SKM-1 (cell line): ENCODE results near the gene GVQW3.
A peak's percentile ranks its signal among the peaks of the same experiment; 100 is the strongest.
"Not testable (repeated sequence)": the region's sequence is repeated elsewhere in the genome, so short reads cannot be mapped to it uniquely, and the experiment has no call there.

ENCODE experiments used
- DNase-seq: peaks from one replicate; lab custom pipeline; 2025; ENCODE audit not compliant: unreplicated experiment; lab: John Stamatoyannopoulos, UW

Gene GVQW3

DNA sequence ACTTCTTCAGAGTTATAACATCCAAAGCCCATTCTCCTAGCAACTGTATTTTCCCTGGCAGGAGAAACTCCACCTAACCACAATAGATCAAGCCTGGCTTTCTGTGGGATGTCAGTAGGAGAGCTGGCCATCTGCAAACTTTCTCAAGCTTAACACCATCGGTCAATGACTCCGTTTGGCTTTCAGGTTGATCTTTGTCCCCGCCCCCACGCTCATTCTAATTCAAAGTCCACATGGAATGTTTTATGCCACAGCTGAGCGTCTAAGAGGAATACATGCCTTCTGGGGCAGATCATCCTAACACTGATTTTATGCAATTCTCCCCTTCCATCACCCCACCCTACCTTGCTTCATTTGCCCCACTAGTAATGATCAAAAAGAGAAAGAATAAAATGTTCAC is 4.8 kb downstream of the GVQW3 start:
- no peak for DNase-seq

DNA sequence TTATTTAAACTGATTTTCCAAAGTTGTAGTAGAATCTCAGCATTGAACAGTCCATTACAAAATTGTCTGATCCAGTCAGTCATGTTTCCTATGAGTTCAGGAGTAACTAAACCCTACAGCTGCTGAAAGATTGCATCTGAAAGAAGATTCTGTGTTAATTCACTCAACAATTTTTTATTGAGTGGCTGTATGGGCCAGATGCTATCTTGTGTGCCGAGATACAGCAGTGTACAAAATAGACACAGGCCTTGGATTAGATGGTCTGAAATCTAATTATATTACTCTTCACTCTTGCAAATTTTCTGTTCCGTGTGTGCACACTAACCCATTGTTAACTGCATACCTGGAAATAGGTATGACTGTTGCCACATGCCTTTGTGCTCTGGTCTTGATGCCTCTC is 7.3 kb downstream of the GVQW3 start:
- DNase-seq, result no peak

DNA sequence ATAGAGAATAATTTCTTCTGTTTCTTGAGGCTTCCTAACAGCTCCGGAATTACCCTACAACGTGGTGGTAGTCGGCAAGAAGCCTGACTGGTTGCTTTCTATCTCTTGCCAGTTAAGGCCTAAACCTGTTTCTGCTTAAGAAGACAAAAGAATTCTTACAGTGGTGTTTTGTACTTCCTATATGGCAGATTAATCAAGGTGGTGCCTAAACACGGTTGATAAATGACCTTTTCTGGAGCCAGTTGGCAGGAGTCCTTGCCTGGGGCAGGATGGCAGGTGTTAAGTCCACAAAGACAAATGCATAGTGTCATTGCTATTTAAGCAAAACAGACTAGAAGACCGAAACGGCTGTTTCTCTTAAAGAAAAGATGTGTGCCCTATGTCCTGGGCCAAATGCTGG is 9.9 kb downstream of the GVQW3 start:
- DNase-seq, result no peak

DNA sequence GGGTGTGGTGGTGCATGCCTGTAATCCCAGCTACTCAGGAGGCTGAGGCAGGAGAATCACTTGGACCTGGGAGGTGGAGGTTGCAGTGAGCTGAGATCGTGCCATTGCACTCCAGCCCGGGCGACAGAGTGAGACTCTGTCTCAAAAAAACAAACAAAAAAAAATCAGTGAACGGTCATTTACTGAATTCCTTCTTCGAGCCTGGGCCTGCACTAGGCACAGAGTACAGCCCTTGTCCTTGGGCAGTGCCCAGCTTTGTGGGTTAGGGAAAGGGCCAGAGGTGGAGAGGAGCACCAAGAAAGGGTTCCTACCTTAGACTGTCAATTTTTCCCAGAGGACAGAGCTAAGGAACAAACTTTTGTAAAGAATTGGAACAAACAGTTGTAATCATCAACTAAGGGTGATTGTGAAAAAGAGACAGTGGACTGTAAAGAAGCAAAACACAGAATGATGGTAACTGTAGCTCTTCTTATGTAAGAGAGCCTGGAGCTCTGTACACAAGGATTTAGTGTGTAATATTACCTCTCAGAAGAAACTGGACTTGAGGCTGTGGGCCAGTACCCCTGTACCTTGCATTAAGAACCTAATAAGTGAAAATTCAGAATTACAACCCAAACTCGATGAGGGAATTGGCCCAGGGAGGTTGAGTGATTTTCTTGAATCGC is 10.8 kb downstream of the GVQW3 start:
- DNase-seq, result no peak

DNA sequence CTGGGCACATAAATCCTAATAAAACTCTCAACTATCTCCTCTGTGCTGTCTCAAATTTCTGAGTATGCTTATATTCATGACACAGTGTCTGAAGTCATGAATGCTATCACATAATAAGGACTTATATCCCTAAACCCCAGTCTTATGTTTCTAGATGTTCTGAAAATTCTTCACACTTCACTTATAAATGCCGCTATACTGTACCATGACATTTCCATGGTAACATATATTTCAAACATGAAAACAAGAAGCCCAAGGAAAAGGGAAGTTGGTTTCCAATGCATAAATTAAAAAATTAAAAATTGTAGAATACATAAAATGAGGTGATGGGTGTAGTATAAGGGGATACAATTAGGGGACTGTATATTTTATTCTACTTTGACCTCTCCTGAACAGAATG is 11.7 kb downstream of the GVQW3 start:
- DNase-seq, result no peak

DNA sequence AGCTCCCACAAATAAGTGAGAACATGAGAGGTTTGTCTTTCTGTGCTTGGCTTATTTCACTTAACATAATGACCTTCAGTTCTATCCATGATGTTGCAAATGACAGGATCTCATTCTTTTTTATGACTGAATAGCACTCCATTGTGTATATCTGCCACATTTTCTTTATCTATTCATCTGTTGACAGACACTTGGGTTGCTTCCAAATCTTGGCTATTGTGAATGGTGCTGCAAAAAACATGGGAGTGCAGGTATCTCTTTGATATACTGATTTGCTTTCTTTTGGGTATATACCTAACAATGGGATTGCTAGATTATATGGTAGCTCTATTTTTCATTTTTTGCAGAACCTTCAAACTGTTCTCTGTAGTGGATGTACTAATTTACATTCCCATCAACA is 13.3 kb downstream of the GVQW3 start:
- no peak for DNase-seq

DNA sequence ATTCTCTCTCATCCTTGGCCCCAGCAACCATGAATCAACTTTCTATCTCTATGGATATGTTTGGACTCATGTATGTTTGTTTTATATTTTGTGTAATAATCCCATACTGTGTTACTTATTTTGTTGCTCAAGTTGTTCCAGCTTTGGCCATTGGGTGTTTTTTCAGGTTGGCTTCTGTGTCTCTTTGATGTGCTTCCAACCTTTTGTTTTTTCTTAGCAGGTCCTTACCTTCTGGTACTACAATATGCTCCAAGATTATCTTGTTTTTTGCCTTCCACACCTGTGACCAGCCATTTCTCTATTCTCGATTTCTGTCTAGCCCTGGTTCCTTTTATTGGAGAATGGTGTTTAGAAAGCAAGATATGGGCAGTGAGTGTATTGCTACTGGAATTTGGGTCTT is 14.2 kb downstream of the GVQW3 start:
- no peak for DNase-seq

DNA sequence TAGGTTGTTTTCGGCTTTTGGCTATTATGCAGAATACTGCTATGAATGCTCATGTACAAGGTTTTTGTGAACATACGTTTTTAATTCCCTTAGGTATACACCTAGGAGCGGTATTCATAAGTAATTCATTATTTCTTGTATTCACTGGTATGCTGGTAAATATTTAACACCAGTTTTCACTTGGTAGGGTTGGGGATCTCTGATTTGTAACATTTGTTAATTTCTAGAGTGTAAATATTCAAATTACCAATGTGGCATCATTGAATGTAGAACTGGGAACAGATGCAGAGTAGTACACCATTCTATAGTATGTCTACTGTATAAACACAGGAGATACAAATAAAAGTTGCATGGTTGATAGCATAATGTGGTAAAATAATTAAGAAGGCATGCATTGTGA is 16.3 kb downstream of the GVQW3 start:
- no peak for DNase-seq

DNA sequence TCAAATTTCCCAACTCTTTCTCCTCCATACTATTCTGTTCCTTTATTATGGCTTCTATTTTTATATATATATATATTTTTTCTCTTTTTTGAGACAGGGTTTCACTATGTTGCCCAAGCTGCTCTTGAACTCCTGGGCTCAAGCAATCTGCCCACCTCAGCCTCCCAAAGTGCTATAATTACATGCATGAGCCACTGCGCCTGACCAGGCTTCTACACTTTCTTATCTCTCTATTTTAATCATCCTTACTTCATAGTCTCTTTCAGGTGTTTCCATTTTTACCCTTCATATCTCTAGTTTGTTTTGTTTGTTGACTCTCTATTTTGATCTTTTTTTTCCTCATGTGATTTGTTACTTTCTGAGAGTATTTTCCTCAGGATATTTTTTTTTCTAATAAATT is 19.8 kb downstream of the GVQW3 start:
- no peak for DNase-seq

DNA sequence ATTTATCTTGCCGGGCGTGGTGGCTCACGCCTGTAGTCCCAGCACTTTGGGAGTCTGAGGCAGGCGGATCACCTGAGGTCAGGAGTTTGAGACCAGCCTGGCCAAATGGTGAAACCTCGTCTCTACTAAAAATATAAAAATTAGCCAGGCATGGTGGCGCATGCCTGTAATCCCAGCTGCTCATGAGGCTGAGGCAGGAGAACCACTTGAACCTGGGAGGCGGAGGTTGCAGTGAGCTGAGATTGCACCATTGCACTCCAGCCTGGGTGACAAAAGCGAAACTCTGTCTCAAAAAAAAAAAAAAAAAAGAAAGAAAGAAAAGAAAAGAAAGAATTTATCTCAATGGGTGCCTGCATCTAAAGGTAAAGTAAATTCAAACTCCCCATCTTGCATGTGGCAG is 20.4 kb downstream of the GVQW3 start:
- not testable (repeated sequence) for DNase-seq

DNA sequence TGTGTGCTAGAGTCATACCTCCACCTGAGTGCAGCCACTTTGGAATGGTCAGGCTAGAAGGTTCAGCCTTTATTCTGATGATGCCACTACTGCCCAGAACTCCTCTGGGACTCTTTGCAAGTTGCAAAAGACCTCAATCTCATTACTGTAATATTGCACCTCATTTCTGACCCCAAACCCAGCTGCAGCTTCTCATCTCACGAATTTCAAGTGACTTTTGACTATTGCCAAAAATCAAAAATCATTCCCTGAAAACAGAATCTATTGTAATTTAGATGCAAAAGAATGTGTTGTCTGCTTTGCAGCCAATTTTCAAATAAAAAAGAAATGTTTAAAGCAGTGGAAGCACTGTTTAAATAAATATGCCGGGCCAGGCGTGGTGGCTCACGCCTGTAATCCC is 25.2 kb downstream of the GVQW3 start:
- DNase-seq, result no peak

DNA sequence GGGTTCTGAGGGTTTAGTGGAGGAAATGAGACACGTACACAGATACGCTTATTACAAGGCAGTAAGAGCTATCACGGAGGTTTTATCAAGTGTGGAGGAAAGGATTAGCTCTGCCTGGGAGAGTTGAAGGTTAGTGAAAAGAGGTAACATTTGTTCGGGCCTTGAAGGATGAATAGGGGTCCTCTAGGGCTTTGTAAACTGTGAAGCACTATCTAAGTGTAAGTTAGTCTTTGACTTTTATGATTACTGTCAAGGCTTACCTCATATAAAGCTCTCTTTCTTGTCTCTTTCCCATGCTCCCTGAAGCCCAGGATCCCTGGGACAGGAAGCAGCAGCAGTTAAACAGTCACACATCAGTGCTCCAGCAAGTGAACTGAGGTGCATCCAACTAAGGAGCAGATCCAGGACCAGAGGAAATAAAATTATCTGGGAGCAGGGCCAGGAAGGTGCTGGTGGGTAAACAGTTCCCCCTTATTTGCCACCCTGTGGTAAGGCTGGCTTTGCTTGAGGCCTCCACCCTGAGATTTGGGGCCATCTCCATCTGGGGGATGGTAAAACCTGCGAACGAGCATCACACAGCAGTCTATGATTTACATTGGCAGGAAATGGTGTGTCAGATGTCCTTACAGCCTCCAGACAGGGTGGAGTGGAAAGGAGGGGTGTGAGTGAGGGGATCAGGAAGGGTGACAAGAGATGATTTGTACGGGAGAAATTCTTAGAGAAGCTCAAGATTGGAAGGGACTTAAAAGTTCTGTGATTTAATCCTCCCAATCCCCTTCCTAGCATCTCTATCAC is 27.2 kb downstream of the GVQW3 start:
- no peak for DNase-seq

DNA sequence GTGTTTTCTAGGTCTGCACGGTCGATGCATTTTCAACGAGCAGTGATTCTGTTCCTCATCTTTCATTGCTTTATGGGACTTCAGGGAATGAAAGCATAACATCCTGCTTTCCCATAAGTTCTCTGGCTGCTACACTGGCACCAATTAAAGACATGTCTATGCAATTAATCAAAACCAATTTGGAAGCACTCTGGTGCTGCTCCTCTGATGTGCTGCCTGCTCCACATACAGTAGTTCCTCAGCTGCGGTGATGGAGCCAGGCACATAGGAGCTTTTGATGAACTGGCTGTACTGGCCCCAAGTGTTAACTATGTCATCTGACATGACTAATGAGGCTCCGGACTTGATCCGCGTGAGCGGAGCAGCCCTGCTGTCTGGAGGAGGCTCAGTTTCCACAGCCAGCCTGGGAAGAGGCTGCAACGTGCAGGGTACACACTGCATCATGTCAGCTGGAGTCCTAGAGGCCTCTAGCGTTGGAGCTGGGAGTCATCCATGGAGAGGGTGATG is 29.8 kb downstream of the GVQW3 start:
- DNase-seq, result no peak

DNA sequence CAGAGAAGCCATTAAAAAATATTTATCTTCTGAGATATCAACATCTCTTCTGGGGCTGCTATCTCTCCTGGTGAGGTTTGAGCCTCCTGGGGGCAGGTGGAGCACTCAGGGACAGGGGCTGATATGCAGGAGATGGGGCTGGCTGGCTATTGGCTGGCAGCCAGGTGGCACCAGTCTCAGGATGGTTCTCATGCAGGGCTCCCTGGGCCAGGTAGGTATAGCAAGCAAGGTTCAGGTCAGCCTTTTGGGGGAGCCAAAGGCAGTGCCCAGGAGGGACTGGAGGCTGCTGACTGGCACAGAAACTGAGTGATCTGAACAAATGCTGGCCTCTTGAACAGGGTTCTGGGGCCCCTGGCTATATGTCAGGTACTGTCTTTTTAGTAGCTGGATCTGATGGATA is 34.0 kb downstream of the GVQW3 start:
- no peak for DNase-seq

DNA sequence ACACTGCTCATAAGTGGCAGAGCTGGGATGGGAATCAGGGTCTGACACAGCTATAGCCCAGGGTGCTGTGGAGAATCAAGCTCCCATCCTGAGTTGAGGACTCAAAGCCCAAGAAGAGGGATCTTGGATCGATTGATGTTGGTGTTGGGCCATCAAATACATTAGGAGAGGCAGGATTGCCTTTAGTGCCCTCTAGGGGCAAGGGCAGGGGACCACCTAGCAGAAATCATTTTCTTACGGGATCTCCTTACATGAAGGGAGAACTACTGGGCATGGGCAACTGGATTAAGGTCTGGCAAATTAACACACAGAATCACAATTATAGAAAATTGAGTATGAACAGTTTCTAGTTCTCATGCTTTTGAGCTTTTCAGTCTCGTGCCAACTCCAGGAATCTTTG is 38.8 kb downstream of the GVQW3 start:
- DNase-seq, result peak; percentile 3

DNA sequence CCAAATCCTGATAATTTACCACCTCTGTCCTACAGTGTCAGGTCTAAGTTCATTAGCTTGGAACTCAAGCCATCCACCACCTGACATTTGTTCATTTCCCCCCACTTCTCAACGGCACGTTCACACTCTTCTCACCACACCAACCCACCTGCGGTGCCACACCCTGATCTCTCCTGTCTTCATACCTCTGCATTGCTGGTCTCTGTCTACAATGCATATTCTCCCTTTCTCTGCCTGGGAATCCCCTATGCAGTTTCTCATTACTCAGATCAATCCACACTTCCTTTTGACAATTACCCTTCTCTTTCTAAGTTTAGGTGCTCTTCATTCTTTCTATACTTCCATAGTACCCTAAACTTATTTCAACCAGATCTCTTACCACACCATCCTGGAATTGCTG is 43.3 kb downstream of the GVQW3 start:
- no peak for DNase-seq

DNA sequence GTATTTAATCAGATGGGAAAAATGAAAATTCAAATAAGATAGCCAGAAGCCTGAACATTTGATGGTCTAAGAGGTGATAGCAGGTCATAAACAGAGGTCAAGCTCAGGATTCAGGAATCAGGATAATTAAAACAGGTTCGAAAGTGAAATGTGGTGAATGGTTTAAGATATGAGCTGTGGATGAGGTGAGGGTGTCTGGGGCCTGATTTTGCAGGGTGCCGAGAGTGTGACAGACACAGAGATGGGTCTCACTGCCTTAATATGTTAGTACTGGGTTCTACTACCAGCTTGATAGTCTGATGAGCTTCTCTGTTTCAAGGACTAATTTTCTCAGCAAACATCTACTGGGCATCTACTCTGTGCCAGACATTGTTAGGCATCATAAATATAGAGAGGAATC is 43.8 kb downstream of the GVQW3 start:
- no peak for DNase-seq

DNA sequence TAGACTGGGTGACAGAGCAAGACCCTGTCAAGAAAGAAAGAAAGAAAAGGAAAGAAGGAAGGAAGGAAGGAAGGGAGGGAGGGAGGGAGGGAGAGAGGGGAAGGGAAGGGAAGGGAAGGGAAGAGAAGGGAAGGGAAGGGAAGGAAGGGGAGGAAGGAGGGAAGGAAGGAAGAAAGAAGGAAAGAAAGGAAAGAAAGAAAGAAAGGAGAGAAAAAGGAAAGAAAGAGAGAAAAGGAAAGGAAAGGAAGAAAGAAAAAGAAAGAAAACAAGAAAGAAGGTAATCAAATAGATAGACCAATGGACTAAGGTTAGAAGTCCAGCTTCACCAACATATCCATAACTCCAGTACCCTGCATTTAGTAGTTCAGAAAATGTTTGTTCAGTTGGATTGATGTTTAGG is 45.5 kb downstream of the GVQW3 start:
- DNase-seq, result no peak

DNA sequence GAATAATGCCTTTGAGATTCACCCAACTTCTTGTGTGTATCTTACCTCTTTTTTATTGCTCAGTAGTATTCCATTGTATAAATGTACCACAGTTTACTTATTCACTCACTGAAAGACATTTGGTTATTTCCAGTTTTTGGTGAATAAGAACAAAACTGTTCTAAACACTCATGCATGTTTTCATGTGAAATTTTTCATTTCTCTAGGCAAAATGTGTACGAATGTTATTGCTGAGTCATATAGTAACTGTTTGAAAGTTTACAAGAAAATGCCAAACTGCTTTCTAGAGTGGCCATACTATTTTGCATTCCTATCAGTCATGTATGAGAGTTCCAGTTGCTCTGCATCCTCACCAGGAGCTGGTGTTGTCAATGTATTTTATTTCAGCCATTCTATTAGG is 54.9 kb downstream of the GVQW3 start:
- DNase-seq, result no peak

DNA sequence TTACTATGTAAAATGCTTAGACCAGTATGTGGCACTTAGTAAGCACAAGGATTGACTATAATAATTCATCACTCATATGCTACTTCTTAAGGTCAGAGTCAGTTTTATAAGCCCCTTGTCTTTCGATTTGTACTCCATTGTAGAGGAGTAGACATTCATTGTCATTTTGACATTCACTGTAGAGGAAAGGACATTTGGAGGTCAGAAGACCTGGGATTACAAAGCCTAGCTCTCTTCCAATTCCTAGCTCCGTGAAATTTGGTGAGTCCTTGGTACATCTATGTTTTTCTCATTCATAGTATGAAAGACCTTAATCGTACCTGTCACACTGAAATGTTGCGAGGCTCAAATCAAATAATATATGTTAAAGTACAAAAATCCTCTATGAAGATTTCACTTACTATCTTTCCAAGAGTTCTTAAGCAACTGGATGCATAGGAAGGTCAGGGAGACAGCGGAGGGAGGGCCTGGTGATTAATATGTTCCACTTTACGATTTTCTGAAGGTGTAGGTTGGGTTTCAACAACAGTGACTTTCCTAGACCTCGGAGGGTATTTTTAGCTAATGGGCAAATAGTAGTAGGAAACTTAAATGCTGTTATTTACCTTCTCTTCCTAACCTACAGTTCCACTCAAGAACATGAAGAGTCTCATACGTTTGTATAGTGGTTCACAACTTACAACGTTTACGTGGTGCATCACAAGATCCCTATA is 62.3 kb downstream of the GVQW3 start:
- DNase-seq, result no peak

DNA sequence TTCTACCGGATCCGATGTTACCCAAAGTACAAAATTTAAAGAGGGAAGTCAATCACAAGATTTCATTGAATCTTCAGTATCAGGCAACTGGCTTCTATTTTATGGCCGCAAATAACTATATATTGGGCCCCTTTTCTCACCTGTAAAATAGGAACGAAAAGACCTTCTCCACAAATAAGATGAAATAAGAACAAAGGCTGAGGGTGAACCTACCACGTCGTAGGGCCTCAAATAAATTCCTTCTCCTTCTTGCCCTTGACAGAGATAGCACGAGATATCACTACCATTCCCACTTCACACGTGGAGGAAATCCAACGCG is 62.9 kb downstream of the GVQW3 start:
- no peak for DNase-seq
